Measurements from ENCODE around the gene S100A16. TPM values are rescaled to one million over a fixed set of nuclear protein-coding genes. Genes with fewer than 3 reads are reported as not detected.

S100A16 gene
- total RNA-seq, 1 donor from 2014 or later = 1,016 TPM

- no peak for DNase-seq (ENCODE audit: low read depth)
- no peak overlapping the region for H3K4me3 ChIP-seq (ENCODE audit: low read depth, low read length)
- TF ChIP-seq, protein P1, sequence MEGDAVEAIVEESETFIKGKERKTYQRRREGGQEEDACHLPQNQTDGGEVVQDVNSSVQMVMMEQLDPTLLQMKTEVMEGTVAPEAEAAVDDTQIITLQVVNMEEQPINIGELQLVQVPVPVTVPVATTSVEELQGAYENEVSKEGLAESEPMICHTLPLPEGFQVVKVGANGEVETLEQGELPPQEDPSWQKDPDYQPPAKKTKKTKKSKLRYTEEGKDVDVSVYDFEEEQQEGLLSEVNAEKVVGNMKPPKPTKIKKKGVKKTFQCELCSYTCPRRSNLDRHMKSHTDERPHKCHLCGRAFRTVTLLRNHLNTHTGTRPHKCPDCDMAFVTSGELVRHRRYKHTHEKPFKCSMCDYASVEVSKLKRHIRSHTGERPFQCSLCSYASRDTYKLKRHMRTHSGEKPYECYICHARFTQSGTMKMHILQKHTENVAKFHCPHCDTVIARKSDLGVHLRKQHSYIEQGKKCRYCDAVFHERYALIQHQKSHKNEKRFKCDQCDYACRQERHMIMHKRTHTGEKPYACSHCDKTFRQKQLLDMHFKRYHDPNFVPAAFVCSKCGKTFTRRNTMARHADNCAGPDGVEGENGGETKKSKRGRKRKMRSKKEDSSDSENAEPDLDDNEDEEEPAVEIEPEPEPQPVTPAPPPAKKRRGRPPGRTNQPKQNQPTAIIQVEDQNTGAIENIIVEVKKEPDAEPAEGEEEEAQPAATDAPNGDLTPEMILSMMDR (conservative IDR thresholded peaks at IDR 0.05; ENCODE audit: low read depth, low read length) = no peak
Observed at GRCh38 chr1:153639280-153639679, 26.3 kb upstream of the S100A16 start.

GRCh38 chr1:153638261-153638660, 25.3 kb upstream of the S100A16 start:
- no peak overlapping the region for H3K4me3 ChIP-seq (ENCODE audit: low read depth, low read length)
- DNase-seq (ENCODE audit: low read depth) = no peak
- TF ChIP-seq, protein P1 (conservative IDR thresholded peaks at IDR 0.05; ENCODE audit: low read depth, low read length) = no peak

DNA sequence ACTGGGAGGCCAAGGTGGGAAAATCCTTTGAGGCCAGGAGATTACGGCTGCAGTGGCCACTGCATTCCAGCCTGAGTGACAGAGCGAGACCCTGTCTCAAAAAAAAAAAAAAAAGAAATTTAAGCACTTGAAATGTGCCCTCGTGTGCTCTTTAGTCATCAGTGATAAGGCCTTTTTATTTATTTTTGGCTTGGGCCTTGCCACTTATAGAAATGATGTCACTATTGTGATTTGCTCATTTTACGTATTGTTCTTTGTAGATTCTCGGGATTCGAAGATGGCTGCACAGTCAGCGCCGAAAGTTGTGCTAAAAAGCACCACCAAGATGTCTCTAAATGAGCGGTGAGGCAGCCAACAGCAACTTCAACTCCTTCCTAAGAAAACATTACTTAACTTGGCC, 23.4 kb upstream of the S100A16 start:
- no peak for DNase-seq (ENCODE audit: low read depth)
- TF ChIP-seq, protein P1 (conservative IDR thresholded peaks at IDR 0.05; ENCODE audit: low read depth, low read length) = no peak
- H3K4me3 ChIP-seq (ENCODE audit: low read depth, low read length) = no peak overlapping the region

DNA sequence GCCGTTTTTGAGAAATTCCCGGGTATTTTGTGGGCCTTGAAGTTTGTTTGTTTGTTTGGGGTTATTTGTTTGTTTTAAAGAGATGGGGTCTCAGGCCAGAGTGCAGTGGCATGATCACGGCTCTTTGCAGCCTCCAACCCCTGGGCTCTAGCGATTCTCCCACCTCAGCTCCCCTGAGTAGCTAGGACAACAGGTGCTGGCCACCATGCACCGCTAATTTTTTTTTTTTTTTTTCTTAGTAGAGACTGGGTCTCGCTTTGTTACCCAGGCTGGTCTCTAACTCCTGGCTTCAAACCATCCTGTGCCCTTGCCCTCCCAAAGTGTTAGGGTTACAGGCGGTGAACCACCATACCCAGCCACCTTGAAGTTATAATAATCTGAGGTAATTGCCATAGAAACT, 22.9 kb upstream of the S100A16 start:
- TF ChIP-seq, protein P1 (conservative IDR thresholded peaks at IDR 0.05; ENCODE audit: low read depth, low read length) = no peak
- DNase-seq (ENCODE audit: low read depth) = no peak
- H3K4me3 ChIP-seq (ENCODE audit: low read depth, low read length) = peak overlapping the region; percentile 97

DNA sequence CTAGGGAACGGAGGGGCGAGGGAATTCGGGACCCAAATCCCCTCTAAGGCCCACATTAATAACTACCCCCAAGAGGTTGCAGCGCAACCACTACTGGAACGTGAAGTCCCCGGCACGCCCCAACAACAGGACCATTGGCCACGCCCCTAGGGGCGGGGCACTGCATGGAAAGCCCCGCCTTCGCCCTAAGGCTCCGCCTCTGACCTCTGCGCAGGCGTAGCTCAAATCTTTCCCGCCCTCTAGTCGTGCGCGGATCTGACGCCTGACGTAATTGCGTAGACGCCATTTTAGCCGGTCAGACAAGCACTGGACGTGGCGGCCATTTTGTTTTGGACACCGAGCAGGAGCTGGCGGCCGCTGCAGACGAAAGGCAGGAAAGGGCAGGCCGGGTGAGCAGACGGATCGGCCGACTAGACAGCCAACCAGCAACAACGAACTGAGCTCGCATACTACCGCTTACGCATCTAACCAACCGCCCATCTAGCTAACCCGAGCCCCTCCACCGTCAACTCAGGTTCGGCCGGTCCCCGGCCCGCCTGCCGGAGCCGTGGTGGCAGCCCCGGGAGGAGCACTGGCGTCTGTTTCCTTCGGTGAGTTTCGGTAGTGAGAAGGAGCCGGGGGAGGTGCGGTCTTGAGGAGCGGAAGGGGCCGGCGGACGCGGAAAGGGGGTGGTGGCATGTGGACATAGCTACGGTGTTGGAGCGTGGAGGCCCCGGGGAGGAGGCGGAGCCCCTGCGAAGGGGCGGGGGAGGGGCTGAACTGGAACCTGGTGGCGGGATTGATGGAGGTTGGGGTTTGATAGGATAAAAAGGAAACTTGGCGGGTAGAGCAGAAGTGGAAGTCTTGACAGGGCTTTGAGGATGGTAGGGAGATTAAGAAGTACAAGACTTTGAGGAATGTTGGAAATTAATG, 21.1 kb upstream of the S100A16 start, which contains the start of gene CHTOP:
Gene CHTOP, plus strand, starts transcription at position 313 of the 912 bp plus-strand sequence. CDS start 2,523 bp downstream, outside the sequence.
- H3K4me3 ChIP-seq (ENCODE audit: low read depth, low read length) = peak within 1 kb of the TSS; percentile 97
- TF ChIP-seq, protein P1 (conservative IDR thresholded peaks at IDR 0.05; ENCODE audit: low read depth, low read length) = no peak
- DNase-seq (ENCODE audit: low read depth) = peak; percentile 86

DNA sequence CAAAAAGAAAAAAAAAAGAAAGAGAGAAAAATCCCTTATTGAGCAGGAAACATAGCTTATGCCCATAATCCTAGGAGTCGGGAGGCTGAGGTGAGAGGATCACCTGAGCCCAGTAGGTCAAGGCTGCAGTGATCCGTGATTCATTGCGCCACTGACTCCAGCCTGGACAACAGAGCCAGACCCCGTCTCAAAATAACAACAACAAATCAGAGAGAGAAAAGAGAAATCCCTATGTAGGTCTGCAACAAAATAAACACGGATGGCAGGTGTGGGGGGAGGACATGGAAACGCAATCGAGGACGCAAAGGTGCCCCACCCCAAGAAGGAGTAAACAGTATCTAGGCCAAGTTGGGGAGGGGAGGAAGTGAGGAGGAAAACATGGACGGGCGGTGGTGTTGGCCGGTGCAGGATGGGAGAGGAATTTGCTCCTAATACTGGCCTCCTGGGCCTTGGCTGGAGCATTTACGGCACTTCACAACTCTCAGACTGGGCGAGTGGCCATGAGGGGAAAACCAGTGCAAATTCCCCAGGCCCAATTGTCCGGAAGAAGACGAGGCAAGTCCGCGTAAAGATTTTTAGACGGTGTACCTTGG, 20.3 kb upstream of the S100A16 start:
- peak overlapping the region; percentile 97 for H3K4me3 ChIP-seq (ENCODE audit: low read depth, low read length)
- TF ChIP-seq, protein P1 (conservative IDR thresholded peaks at IDR 0.05; ENCODE audit: low read depth, low read length) = no peak
- no peak for DNase-seq (ENCODE audit: low read depth)
